HG02763 (cell line): ENCODE measurements around the gene FMOD.

Experiments
- ATAC-seq: cut with Tn5 transposase; IDR thresholded peaks from one replicate; pipeline ENCODE4 v1.9.1; 2021; ENCODE audit warnings: mild to moderate bottlenecking, moderate library complexity; ENCODE audit not compliant: unreplicated experiment

FMOD gene

DNA sequence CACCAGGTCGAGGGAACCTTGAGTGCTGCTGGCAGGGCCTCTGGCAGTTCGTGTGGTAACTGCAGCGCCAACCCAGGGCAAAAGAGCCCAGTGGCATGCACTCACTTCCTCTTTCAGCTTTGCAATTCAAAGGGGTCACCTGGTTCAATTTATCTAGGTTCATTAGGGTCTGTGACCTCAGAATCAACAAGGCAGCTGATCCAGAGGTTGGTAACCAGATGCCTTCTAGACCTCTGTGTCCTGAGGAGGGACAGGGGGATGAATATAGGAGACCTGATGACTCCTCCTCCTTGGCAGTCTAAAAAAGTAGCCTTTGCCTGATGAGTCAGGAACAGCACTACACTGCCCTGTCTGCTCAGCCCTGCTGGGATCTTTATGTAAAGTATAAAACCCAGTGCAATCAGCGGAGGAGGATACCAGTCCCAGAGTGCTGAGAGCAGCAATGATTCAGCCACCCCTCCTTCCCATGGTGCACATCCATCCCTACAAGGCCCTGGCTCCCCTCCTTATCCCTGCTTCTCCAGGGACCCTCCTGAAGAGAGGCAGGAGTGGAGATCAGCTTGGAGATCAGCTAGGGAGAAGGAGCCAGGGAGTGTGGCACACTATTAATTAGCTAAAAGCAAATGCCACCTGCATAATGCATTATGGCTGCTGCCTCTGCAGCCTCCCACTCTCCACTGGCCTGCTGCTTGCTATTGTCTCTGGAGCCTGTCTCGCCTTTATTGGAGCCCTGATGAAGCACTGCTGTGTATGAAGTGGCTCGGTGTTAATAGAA lies 11.2 kb upstream of the FMOD start:
- no peak for ATAC-seq

GRCh38 chr1:203360547-203361185 lies 9.7 kb upstream of the FMOD start:
- no peak for ATAC-seq

DNA sequence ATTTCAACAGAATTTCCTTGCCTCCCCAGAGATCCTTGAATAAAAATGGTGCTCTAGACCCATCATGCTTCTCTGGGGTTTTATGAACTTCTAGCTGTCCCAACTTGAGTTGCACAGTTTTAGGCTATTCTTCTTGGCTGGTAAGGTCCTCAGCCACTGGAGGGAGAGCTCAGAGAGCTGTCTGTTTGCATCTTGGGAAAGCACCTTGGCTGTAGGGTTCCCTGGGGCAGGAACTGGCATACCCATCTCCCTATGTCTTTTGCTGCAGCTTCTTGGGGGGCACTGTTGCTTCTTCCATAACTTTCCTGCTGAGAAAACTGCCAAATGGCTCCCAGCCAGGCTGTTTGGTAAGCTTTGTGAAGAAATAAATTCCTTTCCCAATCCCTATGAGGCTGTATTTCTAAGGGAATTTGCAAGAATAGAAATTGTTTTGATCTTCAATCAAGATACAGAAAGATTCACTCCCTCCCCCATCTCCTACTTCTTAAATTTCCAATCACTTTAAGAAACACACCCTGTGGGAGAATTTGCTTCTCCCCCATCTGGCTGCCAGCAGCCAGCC lies 8.2 kb upstream of the FMOD start:
- ATAC-seq: no peak

GRCh38 chr1:203354246-203354645 lies 3.3 kb upstream of the FMOD start:
- no peak for ATAC-seq

DNA sequence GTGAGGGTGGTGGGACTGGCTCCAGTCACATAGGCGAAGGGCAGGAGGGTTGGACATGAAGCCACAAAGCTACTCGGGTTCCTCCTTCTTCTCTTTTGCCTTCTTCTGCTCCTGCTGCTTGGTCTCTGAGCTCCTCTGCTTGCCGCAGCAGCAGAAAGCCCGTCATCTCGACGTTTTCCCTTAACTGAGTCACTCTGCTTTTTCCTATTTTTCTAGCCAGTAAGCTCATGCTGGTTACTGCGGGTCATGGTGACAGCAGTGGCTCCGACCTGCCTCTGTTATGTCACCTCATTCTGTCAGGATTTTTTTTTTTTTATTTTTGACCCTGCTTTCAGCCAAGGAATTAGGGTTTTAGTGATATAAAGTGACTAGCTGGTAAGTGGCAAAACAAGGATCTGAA lies 2.6 kb upstream of the FMOD start:
- no peak for ATAC-seq

- ATAC-seq: no peak
Observed at GRCh38 chr1:203349773-203350524, 973 bp downstream of the FMOD start.

- ATAC-seq: no peak
Observed at GRCh38 chr1:203349166-203349565, 1.8 kb downstream of the FMOD start.

GRCh38 chr1:203346769-203347102 lies 4.2 kb downstream of the FMOD start:
- no peak for ATAC-seq

GRCh38 chr1:203346060-203346768 lies 4.7 kb downstream of the FMOD start:
- no peak for ATAC-seq

- no peak for ATAC-seq
Observed at GRCh38 chr1:203343956-203344754, 6.8 kb downstream of the FMOD start.

- ATAC-seq: no peak
Observed at GRCh38 chr1:203342192-203342940, 8.6 kb downstream of the FMOD start.

- no peak for ATAC-seq
Observed at GRCh38 chr1:203340112-203340790, 10.7 kb downstream of the FMOD start.

DNA sequence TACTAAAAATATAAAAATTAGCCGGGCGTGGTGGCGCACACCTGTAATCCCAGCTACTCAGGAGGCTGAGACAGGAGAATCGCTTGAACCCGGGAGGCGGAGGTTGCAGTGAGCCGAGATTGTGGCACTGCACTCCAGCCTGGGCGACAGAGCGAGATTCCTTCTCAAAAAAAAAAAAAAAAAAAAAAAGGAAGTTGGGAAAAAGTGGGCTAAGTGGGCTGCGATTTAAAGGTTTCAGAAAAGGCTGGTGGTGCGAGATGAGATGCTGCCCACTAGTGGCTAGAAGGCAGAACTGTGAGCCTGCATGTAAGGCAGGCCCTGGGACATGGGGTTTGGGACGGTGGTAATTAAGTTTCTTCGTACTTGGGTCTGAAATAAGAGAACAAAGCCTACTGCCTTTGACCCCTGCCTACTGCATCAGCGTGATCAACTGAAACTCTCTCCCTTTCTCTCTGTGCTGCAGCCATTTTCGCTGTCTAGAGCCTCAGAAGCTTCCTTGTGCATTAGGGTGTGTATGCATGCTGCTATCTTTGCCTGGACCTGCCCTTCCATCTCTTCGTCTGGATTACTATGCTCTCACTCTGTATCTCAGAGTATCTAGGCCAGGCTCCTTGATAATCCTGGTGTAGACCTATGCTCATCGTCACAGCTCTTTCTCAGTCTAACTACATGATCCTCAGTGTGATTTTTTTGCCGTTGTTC lies 12.4 kb downstream of the FMOD start:
- ATAC-seq: no peak

GRCh38 chr1:203336097-203336496 lies 14.8 kb downstream of the FMOD start:
- no peak for ATAC-seq

- no peak for ATAC-seq
Observed at GRCh38 chr1:203335503-203335902, 15.4 kb downstream of the FMOD start.

DNA sequence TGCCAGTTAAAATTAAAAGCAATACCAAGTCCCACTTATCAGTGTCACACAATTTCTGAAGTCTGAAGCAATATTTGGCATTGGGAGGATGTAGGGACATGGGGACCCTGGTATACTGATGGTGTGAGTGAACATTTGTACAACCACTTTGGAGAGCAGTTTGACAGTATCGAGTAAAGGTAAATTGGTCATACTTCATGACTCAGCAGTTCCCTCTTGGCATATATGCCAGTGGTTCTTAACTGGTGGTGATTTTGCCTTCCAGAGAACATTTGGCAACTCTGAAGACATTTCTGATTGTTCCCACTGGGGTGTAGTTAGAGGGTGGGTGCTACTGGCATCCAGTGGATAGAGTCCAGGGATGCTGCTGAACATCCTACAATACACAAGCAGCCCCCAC lies 19.7 kb downstream of the FMOD start:
- ATAC-seq: no peak

DNA sequence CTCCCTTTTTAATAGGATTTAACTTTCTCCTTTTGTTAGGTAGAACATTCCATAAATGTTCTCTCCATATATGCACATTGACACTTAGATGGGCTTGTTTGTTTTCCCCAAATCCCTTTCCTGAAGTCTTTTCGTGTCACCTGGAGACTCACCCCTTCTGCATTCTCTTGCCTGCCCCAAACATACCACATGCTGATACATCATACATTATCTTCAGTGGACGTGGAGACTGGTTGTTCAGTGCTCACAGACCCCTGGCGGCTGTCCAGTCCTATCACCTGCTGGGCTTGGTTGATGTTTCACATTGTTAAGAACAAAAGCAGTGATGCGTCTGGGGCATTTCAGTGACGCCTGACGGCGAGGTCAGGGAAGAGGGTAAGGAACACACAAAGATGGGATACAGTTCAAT lies 22.2 kb downstream of the FMOD start:
- no peak for ATAC-seq

DNA sequence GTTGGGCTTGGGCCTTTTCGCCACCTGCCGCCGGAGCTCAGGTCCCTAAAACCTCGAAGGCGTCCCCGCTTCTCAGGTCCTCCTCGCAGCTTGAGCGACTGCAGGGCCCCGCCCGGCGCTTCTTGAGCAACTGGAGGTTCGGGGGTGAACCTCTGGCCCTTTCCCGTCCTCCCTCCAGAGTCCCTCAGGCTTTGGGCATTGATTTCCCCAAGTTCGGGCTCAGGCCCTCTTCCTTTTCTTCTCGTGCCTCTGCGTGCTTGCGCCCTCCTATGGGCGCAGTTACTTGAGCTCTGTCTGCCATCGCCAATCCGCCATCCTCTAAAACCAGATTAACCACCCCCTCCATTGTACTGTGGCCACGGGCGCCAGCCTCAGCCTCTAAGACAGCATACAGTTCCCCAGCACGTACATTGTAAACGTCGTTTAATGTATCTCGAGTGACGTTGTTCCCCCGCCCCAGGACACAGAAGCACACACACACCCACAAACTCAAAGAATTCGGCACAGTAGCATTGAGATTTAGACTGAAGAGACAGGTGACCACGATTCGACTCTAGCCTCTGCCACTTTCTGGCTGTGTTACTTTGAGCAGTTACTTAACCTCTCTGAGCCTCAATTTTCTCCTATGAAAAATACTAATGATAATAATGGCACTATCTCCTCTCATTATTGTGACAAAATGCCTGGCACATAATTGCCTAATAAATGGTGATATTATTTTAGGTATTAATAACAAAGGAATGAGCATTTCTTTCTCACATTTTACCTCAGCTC lies 23.1 kb downstream of the FMOD start:
- ATAC-seq: peak; percentile 21
